ENCODE data around the gene PITPNC1. TPM values are rescaled to one million over a fixed set of nuclear protein-coding genes. Genes with fewer than 3 reads are reported as not detected.

PITPNC1 gene
- total and polyA plus RNA-seq, 2 donors (not counting 1 experiment from before 2014, with no cell fraction given): 4.7 to 26.1 TPM

DNA sequence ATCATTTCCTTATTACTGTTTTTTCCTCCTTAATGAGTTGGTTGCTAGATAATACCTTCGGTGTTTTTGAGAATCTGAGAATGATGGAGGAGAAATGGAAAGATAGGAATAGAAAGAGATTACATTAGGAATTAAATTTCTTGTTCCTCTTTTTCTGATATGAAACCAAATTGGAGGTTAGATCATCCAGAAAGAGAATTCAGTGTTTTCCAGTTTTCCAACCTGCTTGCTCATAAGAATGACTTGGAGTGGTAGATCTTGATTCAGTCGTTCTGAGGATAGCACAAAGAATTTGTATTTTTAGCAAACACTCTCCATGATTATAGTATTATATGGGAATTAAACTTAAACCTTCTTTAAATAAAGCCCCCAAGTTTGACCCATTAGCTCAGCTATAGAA is 35.9 kb downstream of the PITPNC1 start:
- no CpG with 5 or more reads among the region's 2 CpGs for WGBS (ENCODE audit: insufficient coverage)
- no peak overlapping the region for H3K4me2 ChIP-seq (replicated peaks; ENCODE audit: low read depth, low read length, poor library complexity, severe bottlenecking)
- H2AFZ ChIP-seq (ENCODE audit: insufficient read depth, low read depth, low read length, poor library complexity, severe bottlenecking): no peak overlapping the region
- CTCF ChIA-PET: no interaction called here
- POLR2A ChIA-PET: no interaction called here
- Mint-ChIP-seq H3K27me3 (no peaks in the 10 kb centered on the region), H3K4me3 (no peak overlapping the region), H3K27ac (no peak overlapping the region), H3K9me3 (ENCODE audit: insufficient read depth) (peaks cover 2% of the 10 kb centered on the region), H3K4me1 (peaks cover 6% of the 10 kb centered on the region)
- H3K4me1 ChIP-seq (ENCODE audit: control insufficient read depth in 2 of 2, insufficient read depth in 2 of 2, low read length in 2 of 2): no peaks in the 10 kb centered on the region
- no peak for ATAC-seq (ENCODE audit: low read depth)
- TF ChIP-seq, protein P1, sequence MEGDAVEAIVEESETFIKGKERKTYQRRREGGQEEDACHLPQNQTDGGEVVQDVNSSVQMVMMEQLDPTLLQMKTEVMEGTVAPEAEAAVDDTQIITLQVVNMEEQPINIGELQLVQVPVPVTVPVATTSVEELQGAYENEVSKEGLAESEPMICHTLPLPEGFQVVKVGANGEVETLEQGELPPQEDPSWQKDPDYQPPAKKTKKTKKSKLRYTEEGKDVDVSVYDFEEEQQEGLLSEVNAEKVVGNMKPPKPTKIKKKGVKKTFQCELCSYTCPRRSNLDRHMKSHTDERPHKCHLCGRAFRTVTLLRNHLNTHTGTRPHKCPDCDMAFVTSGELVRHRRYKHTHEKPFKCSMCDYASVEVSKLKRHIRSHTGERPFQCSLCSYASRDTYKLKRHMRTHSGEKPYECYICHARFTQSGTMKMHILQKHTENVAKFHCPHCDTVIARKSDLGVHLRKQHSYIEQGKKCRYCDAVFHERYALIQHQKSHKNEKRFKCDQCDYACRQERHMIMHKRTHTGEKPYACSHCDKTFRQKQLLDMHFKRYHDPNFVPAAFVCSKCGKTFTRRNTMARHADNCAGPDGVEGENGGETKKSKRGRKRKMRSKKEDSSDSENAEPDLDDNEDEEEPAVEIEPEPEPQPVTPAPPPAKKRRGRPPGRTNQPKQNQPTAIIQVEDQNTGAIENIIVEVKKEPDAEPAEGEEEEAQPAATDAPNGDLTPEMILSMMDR (IDR thresholded peaks at IDR 0.05): no peak
- TF ChIP-seq EZH2 (IDR thresholded peaks at IDR 0.05; ENCODE audit: borderline replicate concordance, insufficient read depth, low read depth, low read length, poor library complexity, severe bottlenecking): no peak
- DNase-seq: no peak
- peaks cover 9% of the 10 kb centered on the region for H3K79me2 ChIP-seq (ENCODE audit: control insufficient read depth, insufficient read depth, low read length)
- H3K36me3 ChIP-seq (replicated peaks in 1 of 2; ENCODE audit: control extremely low read depth in 1 of 2, control insufficient read depth in 1 of 2, extremely low read depth in 1 of 2, insufficient read depth in 2 of 2, low read length in 1 of 2): no peaks in the 10 kb centered on the region
- intact Hi-C loops (cut with micrococcal nuclease): no loop called here
- H3K9ac ChIP-seq (ENCODE audit: low read length): no peak overlapping the region
- H3K27me3 ChIP-seq (replicated peaks in 1 of 4; ENCODE audit: control extremely low read depth in 1 of 4, control insufficient read depth in 3 of 4, insufficient read depth in 4 of 4, low read length in 3 of 4): no peaks in the 10 kb centered on the region
- no peak overlapping the region for H3K27ac ChIP-seq (ENCODE audit: low read length in 2 of 2)
- H3K9me3 ChIP-seq (ENCODE audit: control extremely low read depth in 1 of 3, control insufficient read depth in 2 of 3, insufficient read depth in 1 of 3, low read length in 2 of 3): peaks cover 0 to 7% (median 4%) of the 10 kb centered on the region in 3 donors
- no peak overlapping the region for H3K4me3 ChIP-seq (ENCODE audit: control extremely low read depth in 1 of 5, extremely low read depth in 1 of 5, insufficient read depth in 1 of 5, low read depth in 2 of 5, low read length in 4 of 5)
- no peaks in the 10 kb centered on the region for H4K20me1 ChIP-seq (ENCODE audit: control insufficient read depth, insufficient read depth, low read length, poor library complexity, severe bottlenecking)

DNA sequence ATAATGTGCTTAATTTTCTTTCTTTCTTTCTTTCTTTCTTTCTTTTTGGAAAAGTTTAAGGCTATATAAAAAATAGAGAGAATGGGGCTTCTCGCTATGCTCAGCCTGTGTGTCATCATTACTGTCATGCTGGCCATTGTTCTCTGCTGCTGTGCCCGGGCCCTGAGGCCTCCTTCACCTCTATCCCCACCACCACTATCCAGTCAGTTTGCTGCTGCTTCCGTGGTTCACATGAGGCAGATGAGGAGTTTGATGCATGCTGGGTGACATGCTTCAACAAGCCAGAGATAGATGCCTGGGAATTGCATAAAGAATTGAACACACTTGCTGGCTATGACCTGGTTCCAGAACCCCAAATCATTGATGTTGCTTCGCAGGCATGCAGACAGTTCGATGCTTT is 36.3 kb downstream of the PITPNC1 start:
- DNase-seq (no peak), ATAC-seq (ENCODE audit: low read depth) (no peak)
- Histone ChIP-seq H3K36me3 (replicated peaks in 1 of 2; ENCODE audit: control extremely low read depth in 1 of 2, control insufficient read depth in 1 of 2, extremely low read depth in 1 of 2, insufficient read depth in 2 of 2, low read length in 1 of 2) (no peaks in the 10 kb centered on the region), H3K27me3 (replicated peaks in 1 of 4; ENCODE audit: control extremely low read depth in 1 of 4, control insufficient read depth in 3 of 4, insufficient read depth in 4 of 4, low read length in 3 of 4) (no peaks in the 10 kb centered on the region), H3K9me3 (ENCODE audit: control extremely low read depth in 1 of 3, control insufficient read depth in 2 of 3, insufficient read depth in 1 of 3, low read length in 2 of 3) (peaks cover 0 to 7% (median 4%) of the 10 kb centered on the region in 3 donors), H2AFZ (ENCODE audit: insufficient read depth, low read depth, low read length, poor library complexity, severe bottlenecking) (no peak overlapping the region), H3K27ac (ENCODE audit: low read length in 2 of 2) (no peak overlapping the region), H3K4me2 (replicated peaks; ENCODE audit: low read depth, low read length, poor library complexity, severe bottlenecking) (no peak overlapping the region), H3K4me1 (ENCODE audit: control insufficient read depth in 2 of 2, insufficient read depth in 2 of 2, low read length in 2 of 2) (no peaks in the 10 kb centered on the region), H3K4me3 (ENCODE audit: control extremely low read depth in 1 of 5, extremely low read depth in 1 of 5, insufficient read depth in 1 of 5, low read depth in 2 of 5, low read length in 4 of 5) (no peak overlapping the region), H3K79me2 (ENCODE audit: control insufficient read depth, insufficient read depth, low read length) (peaks cover 9% of the 10 kb centered on the region), H3K9ac (ENCODE audit: low read length) (no peak overlapping the region), H4K20me1 (ENCODE audit: control insufficient read depth, insufficient read depth, low read length, poor library complexity, severe bottlenecking) (no peaks in the 10 kb centered on the region)
- no peak for TF ChIP-seq EZH2 (IDR thresholded peaks at IDR 0.05; ENCODE audit: borderline replicate concordance, insufficient read depth, low read depth, low read length, poor library complexity, severe bottlenecking)
- TF ChIP-seq, protein P1 (IDR thresholded peaks at IDR 0.05): no peak
- Mint-ChIP-seq H3K27me3 (no peaks in the 10 kb centered on the region), H3K4me1 (peaks cover 6% of the 10 kb centered on the region), H3K9me3 (ENCODE audit: insufficient read depth) (peaks cover 2% of the 10 kb centered on the region), H3K4me3 (no peak overlapping the region), H3K27ac (no peak overlapping the region)
- ChIA-PET POLR2A (no interaction called here), CTCF (no interaction called here)
- WGBS (ENCODE audit: insufficient coverage): 100% methylated on average over 3 of the region's 5 CpGs
- intact Hi-C loops (cut with micrococcal nuclease): no loop called here
